Activated CD4-positive, alpha-beta T cell treated with anti-CD3 and anti-CD28 coated beads, Interleukin-2, amount 10 ng/mL, durations not matched to agents 7 days and 5 days (primary cell): ENCODE measurements around the gene RABEP2. TPM values are rescaled to one million over a fixed set of nuclear protein-coding genes. Genes with fewer than 3 reads are reported as not detected.
A peak's percentile ranks its signal among the peaks of the same experiment; 100 is the strongest.

Experiments
- CTCF ChIA-PET: fragments of 350-600 bp; sonication (Branson Sonifier 250); formaldehyde crosslinking; loops from one replicate; lab custom pipeline; 2021; ENCODE audit warnings: antibody characterized with exemption; lab: Charles Lee
- POLR2A ChIA-PET: fragments of 350-600 bp; sonication (Branson Sonifier 250); formaldehyde crosslinking; loops from one replicate; lab custom pipeline; 2021; ENCODE audit warnings: antibody characterized with exemption; lab: Charles Lee
- DNase-seq: peaks from one replicate; pipeline ENCODE4 v3.0.0-alpha.2; 2020
- H3K27ac Mint-ChIP-seq: one replicate; pipeline ENCODE4 v1.8.0; 2021; ENCODE audit warnings: mild to moderate bottlenecking, moderate library complexity, mixed read lengths
- H3K27me3 Mint-ChIP-seq: one replicate; pipeline ENCODE4 v1.8.0; 2021; ENCODE audit warnings: mixed read lengths
- H3K36me3 Mint-ChIP-seq: one replicate; pipeline ENCODE4 v1.8.0; 2021; ENCODE audit warnings: low read depth, mixed read lengths
- H3K4me1 Mint-ChIP-seq: one replicate; pipeline ENCODE4 v1.8.0; 2021; ENCODE audit warnings: mixed read lengths
- H3K4me3 Mint-ChIP-seq: one replicate; pipeline ENCODE4 v1.8.0; 2021; ENCODE audit warnings: mild to moderate bottlenecking, moderate library complexity, mixed read lengths
- H3K9me3 Mint-ChIP-seq: one replicate; pipeline ENCODE4 v1.8.0; 2021; ENCODE audit warnings: mixed read lengths
- total RNA-seq, 2 experiments: library from RNA; stranded (reverse); gene quantifications; one replicate each; pipeline ENCODE4 v1.2.3, GENCODE V29; 2021

RABEP2 gene
- total RNA-seq, 2 experiments from 2014 or later: 16.8 to 21.1 TPM

DNA sequence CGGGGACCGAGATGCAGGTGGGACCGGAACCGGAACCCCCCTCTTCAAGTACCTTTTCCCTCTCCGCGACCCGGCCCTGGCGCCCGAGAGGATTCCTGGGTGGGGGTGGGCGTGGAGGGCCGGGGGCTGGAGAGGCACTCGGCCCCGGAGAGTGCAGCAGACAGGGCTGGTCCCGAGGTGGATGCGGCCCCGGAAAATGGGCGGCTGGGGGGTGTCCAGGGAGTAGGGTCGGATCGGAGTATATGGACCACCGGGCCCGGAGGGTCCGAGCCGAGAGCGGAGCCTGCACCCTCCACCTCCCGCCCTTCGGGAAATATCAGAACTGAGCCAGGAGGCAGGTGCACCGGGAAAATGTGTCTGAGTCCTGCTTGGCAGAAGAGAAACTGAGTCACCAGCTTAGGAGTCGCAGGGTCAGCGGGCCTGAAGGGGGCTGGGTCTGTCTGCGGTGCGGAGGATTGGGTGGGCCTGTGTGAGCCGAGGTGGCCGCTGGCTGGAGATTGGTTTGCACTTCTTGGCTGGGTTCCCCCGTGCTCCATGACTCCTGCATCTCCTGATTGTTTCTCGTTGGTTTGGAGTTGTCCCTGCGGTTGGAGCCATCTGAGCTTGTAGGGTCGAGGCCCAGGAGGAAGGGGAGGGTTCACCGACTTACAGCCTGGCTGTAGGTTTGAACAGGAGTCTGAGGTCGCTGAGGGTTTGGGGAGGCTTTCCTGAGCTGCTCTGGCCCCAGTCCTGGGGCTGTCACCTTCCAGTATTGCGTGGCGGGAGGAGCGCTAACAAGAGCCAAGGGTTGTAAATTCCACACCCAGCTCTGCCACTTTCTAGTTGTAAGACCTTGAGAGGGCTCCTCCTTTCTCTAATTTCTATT is 60.9 kb downstream of the RABEP2 start:
- H3K4me1 Mint-ChIP-seq: peaks cover 33% of the 10 kb centered on the region

DNA sequence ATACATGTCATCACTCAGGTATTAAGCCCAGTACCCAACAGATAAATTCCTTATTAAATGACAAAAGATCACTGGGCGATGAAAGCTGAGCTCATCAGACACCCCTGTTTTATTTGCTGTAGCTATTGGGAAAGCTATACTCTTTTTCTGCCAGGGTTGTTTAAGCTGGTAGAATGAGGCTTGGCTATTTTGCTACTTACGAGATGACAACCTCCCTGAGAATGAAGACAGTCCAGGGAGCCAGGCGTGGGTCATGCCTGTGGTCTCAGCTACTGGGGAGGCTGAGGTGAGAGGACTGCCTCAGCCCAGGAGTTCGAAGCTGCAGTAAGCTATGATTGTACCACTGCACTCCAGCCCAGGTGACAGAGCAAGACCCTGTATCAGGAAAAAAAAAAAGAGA is 65.7 kb downstream of the RABEP2 start:
- Mint-ChIP-seq H3K36me3 (peaks cover 2% of the 10 kb centered on the region), H3K4me3 (no peak overlapping the region), H3K27me3 (no peaks in the 10 kb centered on the region), H3K9me3 (no peaks in the 10 kb centered on the region), H3K4me1 (peaks cover 17% of the 10 kb centered on the region), H3K27ac (no peak overlapping the region)
- ChIA-PET POLR2A (no interaction called here), CTCF (interaction anchor here (1.5 to 2.5 kb wide), 2 partner anchors 13 to 86 kb away, joined by 6 to 13 read pairs; partner anchors contain the start of gene TUFM)
- DNase-seq: no peak

More for the DNA sequence above, 60.9 kb downstream of the RABEP2 start:
- Mint-ChIP-seq H3K27me3 (no peaks in the 10 kb centered on the region), H3K36me3 (peaks cover 3% of the 10 kb centered on the region), H3K27ac (peak overlapping the region; percentile 98), H3K9me3 (no peaks in the 10 kb centered on the region), H3K4me3 (peak overlapping the region; percentile 86)
- ChIA-PET CTCF (interaction anchor here (1.1 to 5.7 kb wide), 7 partner anchors 10 to 81 kb away, joined by 3 to 34 read pairs (median 4); partner anchors contain the start of genes ATP2A1 and TUFM), POLR2A (interaction anchor here (0.5 to 1.5 kb wide), 4 partner anchors 10 to 41 kb away, joined by 3 to 5 read pairs (median 4); partner anchors contain the start of genes ATXN2L and TUFM)
- DNase-seq: peak; percentile 24

DNA sequence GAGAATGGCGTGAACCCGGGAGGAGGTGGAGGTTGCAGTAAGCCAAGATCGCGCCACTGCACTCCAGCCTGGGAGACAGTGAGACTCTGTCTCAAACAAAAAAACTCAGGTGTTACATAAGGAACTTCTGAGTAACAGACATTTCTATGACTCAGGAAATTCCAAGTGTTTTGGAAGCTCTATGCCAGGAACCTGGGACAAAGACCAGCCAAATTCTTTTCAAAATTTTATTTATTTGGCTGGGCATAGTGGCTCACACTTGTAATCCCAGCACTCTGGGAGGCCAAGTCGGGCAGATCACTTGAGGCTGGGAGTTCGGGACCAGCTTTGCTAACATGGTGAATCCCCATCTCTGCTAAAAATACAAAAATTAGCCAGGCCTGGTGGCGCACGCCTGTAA is 66.6 kb downstream of the RABEP2 start:
- H3K36me3 Mint-ChIP-seq: peaks cover 2% of the 10 kb centered on the region
- no peak for DNase-seq
- H3K9me3 Mint-ChIP-seq: no peaks in the 10 kb centered on the region
- H3K27ac Mint-ChIP-seq: no peak overlapping the region
- peaks cover 14% of the 10 kb centered on the region for H3K4me1 Mint-ChIP-seq
- ChIA-PET CTCF (interaction anchor here (0.6 to 2.5 kb wide), 5 partner anchors 12 to 87 kb away, joined by 3 to 13 read pairs (median 3); partner anchors contain the start of genes ATXN2L and TUFM), POLR2A (no interaction called here)
- no peaks in the 10 kb centered on the region for H3K27me3 Mint-ChIP-seq
- no peak overlapping the region for H3K4me3 Mint-ChIP-seq

Other genes starting within 250 kb of the RABEP2 start
- gene EIF3C, start 213.8 kb downstream of the RABEP2 start, total RNA-seq: 100 to 1,000 TPM; 430 to 457 TPM
- gene NPIPB9, start 173.5 kb downstream of the RABEP2 start, total RNA-seq: 1 to 10 TPM; 2.5 to 2.6 TPM
- gene ATXN2L, start 102.2 kb downstream of the RABEP2 start, total RNA-seq: 100 to 1,000 TPM; 257 to 265 TPM
- gene TUFM, start 78.9 kb downstream of the RABEP2 start, total RNA-seq: 100 to 1,000 TPM; 105 to 125 TPM
- 10 to 100 TPM; 62.6 to 66.6 TPM for gene SH2B1, start 61.4 kb downstream of the RABEP2 start, total RNA-seq
- gene ATP2A1, start 46.8 kb downstream of the RABEP2 start, total RNA-seq: 1 to 10 TPM; 1.3 to 2.7 TPM
- under 1 TPM in 1 of 2 experiments, not detected in 1; 0.12 TPM for gene CD19, start 6.7 kb upstream of the RABEP2 start, total RNA-seq
- 100 to 1,000 TPM; 114 to 130 TPM for gene NFATC2IP, start 25.7 kb upstream of the RABEP2 start, total RNA-seq
- 10 to 100 TPM; 24.8 to 26.1 TPM for gene SPNS1, start 49.5 kb upstream of the RABEP2 start, total RNA-seq
- 100 to 1,000 TPM; 365 to 379 TPM for gene LAT, start 59.8 kb upstream of the RABEP2 start, total RNA-seq